Hepatic stellate cell (primary cell): ENCODE results near the gene PDZRN3.
A peak's percentile ranks its signal among the peaks of the same experiment; 100 is the strongest.

Experiments used
- DNase-seq: peaks from one replicate; pipeline ENCODE4 v3.0.0; 2011; ENCODE audit warnings: low spot score

Gene PDZRN3

GRCh38 chr3:73520931-73521461 is 103.7 kb downstream of the PDZRN3 start:
- no peak for DNase-seq

DNA sequence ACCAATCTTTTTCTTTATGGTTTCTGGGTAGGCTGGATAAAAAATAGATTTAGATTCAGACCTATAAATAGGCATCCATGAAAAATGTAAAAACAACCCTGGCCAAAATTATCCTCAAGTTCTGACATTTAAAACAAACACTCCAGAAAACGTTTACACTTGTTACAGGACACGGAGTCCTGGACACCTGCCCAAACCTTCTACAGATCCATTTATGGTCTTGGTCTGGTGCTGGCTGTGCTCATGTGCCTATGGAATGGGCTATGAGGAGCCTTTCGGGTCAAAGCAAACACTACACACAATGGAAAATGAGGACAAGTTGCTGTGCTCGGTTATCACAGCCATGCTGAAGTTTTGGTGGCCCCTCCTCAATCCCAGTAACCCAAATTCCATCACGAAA is 108.1 kb downstream of the PDZRN3 start:
- no peak for DNase-seq

DNA sequence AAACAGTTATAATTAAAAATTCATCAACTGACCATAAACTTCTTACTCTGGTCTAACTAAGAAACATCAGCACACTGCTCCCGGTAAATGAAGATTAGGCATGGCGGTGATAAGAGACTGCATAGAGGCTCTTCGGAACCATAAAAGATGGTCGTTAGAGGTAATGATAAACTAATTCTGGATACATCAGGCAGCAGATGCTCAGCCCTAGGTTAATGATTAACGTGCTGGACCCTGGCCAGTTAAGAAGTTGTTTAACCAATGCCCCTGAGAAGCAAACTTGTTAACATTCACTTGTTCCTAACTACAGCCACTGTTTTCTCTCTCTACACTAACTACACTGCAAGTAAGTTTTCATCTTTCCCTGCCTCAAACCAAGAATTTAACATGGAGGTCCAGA is 111.5 kb downstream of the PDZRN3 start:
- no peak for DNase-seq

- no peak for DNase-seq
Measured at GRCh38 chr3:73511571-73512525, 112.9 kb downstream of the PDZRN3 start.

- DNase-seq, result no peak
Measured at GRCh38 chr3:73510784-73511183, 114.0 kb downstream of the PDZRN3 start.

DNA sequence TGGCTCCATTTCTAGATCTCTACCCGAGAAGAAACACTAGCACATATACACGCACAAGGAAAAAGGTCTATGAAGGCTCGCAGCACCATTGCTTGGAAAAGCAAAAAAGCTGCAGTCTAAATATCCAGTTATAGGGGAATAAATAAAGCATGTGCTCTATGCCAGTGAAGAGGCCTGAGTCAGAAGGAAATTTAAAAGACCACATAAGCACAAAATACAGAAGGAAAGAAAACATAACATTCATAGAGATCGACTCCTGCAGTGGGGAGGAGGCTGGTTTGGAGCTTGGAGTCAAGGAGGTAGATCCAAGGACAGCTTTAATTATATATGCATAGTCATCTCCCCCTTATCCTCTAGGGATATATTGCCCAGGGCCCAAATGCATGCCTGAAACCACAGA is 114.4 kb downstream of the PDZRN3 start:
- no peak for DNase-seq

DNA sequence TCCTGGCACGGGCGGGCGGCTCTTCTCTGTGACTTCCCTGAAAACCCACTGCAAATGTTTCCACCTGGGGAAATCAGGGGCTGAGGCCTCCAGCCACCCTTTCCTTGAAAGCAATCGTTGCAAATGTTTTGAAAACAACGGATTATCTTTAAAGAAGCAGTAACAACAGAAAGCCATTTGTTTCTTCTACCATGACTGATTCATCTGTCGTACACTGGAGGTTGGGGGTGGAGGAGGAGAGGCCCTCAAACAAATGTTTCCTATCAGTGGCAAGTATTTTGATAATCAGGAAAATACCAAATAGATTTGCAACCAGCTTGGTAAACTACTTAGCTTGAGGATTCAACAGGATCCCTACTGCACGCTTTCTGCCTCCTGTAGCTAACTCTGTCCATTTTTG is 114.9 kb downstream of the PDZRN3 start:
- no peak for DNase-seq

DNA sequence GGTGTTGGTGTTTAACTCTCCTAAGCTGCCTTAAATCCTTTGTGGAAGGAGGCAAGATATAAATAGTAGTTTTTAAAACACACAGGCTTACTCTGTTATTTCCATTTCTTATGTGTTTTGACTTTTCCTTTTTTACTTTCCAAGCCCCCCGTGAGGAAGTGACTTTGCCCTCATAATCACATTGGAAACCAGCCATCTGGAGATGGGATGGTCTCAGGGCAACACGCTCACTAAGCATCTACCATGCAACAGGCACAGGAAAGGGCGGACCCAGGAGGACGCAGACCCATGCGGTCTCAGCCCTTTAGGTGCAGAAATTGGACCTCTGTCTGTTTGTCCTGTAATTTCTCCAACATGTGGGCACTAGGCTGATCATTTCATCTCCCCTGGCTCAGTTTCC is 115.7 kb downstream of the PDZRN3 start:
- no peak for DNase-seq

- peak; percentile 48 for DNase-seq
Measured at GRCh38 chr3:73508330-73508954, 116.3 kb downstream of the PDZRN3 start.

DNA sequence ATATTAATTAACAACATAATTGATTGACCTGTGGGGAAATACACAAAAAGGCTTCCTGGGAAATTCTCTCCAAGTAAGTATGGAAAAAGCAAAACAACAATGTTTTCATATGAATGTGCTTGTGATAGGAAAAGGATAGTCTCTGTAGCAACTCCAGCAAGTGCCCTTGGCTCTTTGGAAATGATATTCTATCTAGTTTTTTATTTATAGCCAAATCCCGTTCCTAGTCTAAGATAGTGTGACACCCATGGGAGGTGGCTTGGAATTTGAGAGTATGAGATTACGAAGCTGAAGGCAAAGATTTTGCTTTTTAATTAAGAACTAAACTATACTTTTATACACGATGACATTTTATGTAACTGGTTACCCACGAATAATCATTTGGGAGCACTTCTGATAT is 119.9 kb downstream of the PDZRN3 start:
- no peak for DNase-seq

- DNase-seq, result no peak
Measured at GRCh38 chr3:73504239-73504638, 120.5 kb downstream of the PDZRN3 start.

GRCh38 chr3:73503781-73504180 is 121.0 kb downstream of the PDZRN3 start:
- no peak for DNase-seq

DNA sequence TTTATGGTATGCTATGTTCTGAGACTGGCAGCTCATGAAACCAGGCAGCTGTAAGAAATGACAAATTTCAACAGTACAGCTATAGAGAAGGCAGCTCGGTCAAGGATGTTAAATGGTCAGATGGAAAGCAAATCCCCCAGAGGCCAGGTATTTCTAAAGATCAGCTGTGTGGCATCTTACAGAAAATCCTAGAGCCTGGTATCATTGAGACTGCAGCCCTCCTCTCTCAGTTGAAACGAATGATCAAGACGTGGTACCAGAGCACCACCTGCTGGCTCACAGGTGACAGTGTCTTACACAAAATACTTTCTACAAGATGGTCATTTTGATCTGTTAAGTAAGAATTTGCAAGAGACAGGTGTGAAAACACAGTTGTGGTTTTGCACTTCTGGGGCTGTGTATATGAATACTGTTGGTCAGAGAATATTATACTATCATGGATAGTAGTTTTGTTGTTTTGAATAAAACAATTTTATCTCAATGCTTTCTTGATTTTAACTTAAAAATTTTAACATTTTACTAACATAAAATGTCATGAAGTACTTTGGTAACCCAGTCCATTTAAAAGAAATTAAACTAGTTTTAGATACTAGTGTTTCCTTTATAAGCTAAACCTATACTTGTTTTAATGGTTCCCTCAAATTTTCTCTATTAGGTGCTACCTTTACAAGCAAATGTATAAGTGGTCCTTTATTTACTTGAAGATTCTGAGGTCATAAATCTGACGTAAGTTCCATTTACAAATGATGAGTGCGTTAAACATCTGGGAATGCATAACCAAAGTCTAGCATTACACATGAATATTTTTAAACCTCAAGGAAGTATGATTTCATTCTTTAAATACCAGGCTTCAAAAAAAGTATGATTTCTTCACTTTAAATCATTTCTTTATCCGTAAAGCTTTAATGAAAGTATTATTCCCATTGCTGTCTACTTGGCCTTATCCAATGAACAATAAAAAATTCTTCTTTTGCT is 121.8 kb downstream of the PDZRN3 start:
- DNase-seq, result peak; percentile 60

DNA sequence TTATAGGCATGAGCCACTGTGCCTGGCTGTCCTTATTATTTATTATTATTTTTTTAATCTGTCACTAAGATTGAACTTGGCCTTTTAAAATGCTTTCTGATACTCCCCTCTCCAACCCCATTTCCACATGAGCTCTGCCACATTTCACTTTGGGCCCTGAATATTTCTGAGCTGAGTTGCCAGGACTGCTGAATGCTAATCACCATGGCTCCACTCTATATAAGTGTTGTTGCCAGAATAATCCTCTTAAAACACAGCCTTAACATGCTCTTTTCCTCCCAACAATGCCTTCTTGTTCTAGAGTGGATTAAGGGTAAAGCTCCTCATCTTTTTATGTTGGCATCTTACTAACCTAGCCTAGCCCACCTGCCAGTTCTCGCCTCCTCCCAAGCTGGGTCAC is 124.4 kb downstream of the PDZRN3 start:
- no peak for DNase-seq

DNA sequence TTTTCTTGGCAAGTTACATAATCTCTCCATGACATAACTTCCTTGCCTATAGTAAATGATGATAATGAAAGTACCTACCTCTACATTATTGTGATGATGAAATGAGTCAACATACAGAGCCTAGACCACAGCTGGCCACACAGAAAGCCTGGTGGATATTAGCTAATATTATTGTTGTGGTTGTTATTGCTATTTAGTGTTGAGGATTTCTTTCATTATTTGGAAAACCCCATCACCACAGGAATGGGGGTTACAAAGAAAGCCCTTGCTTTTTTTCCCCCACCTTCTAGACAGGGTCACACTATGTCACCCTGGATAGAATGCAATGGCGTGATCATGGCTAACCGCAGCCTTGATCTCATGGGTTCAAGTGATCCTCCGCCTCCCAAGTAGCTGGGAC is 125.0 kb downstream of the PDZRN3 start:
- DNase-seq, result no peak

DNA sequence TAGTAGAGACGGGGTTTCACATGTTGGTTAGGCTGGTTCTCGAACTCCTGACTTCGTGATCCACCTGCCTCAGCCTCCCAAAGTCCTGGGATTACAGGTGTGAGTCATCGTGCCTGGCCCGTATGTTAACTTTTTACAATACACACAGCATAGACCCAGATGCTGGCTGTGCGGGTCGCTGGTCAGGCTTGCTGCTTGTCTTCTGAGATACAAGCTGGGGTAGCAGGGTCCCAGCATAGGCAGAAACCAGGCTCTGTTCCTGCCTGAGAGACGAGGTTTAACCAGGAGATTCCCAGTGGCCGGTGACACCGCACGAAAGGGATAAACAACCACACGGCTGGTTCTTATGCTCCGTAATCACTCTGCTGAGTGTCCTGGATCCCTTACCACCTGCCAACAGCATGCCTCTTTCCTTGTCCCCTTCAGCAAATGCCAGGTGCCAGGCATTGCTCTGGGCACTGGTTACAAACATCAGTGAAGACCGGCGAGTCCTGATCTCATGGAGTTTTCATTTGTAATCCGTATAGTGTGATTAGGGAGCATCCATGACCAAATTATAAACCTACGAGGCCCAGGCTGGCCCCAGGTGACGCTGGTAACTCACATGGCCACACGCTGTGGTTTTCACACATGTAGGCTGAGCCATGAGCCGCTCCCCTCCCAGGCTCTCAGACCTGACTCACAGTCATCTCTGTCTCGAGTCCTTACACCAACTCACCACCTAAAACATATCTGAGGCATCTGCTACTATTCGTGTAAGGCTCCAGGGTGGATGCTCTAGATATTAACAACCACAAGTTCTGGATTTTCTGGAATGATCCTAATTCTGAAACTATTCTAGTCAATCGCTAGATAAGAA is 125.7 kb downstream of the PDZRN3 start:
- no peak for DNase-seq

GRCh38 chr3:73497646-73498406 is 126.9 kb downstream of the PDZRN3 start:
- DNase-seq, result no peak

GRCh38 chr3:73493543-73494308 is 131.0 kb downstream of the PDZRN3 start:
- DNase-seq, result peak; percentile 77

DNA sequence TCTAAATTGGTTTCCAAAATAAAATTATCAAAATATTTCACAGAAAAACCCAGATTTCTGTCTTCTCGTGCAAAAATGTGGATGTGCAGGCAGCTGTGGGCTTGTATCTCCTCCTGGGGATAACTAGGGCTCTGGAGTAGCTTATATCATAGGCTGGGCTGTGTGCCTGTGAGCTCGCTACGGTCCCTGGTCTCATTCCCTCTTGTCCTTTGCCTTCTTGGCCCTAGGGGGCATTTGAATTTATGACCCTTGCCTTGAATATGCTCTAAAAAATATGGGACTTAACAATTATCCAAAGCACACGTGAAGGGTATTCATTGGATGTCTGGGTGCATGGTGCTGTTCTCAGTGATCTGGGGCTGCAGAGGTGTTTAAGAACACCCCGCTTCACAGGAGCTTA is 132.6 kb downstream of the PDZRN3 start:
- DNase-seq, result no peak

DNA sequence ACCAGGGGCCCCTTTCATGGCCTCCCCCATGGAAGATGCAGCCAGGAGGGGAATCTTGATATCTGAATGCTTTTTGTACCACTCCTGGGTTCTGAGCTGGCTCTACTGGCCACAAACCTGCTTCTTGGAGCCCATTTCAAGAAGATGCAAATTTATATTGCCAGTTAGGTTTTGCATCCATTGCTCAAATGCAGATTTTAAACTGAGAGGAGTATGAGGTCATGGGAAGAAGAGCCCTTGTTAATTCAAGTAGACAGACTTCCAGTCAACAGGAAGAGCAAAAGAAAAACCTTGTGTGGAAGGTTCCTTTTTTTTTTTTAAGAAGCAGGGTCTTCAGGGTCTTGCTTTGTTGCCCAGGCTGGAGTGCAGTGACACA is 133.5 kb downstream of the PDZRN3 start:
- no peak for DNase-seq
